GM19463 (cell line): ENCODE results near the gene PDGFD.
A peak's percentile ranks its signal among the peaks of the same experiment; 100 is the strongest.
"Not testable (repeated sequence)": the region's sequence is repeated elsewhere in the genome, so short reads cannot be mapped to it uniquely, and the experiment has no call there.

Experiments
- ATAC-seq: cut with Tn5 transposase; IDR thresholded peaks from one replicate; pipeline ENCODE4 v1.9.1; 2021; ENCODE audit warnings: mild to moderate bottlenecking, moderate library complexity; ENCODE audit not compliant: unreplicated experiment

Gene PDGFD

DNA sequence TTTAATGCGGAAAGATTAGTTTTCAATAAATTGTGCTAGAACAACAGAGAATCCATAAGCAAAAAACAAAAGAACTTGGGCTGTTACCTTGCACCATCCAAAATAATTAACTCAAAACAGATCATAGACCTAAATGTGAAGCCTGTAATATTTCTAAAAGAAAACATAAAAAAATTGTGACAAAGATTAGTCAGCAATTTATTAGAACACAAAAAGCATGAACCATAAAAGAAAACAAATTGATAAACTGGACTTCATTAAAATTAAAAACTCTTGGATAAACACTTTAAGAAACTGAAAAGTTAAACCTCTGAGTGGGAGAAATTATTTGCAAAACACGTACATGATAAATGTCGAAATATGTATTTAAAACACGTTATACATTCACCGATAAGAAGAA lies 106.0 kb downstream of the PDGFD start:
- no peak for ATAC-seq

DNA sequence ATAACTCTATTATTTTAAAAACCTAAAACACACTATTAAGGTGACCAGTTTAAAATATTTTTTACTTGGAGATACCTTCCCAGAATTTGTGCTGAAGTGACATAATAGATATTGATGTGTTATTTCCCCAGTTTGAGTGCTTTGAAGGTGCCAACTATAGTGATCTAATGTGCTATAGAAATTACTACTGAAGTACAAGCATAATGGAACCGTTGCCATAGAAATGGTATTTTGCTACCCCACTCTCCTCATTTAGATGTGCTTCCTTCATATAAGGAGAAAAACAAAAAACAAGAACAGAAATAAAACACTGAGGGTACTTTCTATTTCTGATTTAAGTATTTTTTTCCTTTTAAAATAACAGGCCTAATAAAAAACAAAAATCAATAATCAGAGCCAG lies 108.4 kb downstream of the PDGFD start:
- ATAC-seq = no peak

DNA sequence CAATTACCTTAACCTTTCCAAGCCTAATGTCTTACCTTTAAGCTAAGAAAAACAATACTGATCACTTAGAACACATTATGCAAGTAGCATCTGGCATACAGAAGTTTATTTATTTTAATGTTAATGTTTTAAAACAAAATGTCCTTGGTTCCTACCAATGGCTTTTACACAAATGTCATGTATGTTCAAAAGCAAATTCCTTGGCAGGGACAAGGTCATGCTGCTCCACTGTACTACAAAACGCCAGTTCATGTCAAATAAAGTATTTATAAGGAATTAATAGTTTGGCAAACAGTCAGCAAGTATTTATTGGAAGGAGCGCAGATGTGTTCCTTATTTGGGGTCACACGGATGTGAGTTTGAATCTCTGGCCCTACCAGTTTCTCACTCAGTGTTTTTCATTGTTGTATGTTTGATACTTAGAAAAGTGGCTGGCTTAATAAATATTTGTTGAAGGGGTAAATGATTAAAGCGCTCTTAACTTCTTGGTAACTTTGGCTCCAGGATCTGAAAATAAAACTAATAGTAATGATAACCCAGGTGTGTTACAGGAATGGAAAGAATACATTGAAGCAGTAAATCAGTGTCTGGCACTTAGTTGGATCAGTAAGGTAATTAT lies 108.9 kb downstream of the PDGFD start:
- ATAC-seq = no peak

DNA sequence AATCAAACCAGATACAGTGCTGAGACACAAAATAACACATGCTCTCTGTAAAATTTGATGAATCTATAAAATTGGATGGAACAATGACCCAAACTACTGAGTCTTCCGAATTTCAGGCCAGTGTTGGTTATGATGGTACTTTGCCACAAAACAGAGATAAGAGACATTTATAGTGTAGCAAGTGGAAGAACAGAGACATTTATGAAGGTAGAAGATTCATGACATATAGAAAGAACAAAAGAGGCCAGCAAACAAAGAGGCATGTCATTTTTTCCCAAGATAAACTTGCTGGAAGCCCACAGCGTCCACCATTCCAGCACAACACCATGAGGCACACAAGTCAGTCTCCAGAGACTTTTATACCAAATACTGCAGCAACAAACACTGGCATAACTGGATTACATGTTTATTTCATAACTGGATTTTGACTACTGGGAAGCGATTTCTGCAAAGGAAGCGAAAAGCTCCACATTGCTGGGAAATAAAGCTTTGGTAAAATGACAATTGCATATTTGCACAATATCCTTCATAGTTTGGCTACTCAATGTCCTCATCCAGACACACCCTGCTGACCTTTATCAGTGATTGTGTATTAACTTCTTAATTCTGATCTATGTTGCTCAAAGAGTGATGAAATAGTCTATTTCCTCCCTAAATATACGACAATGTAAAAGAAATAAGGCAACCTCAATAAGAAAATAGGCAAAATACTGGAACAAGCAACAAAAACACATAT lies 110.0 kb downstream of the PDGFD start:
- ATAC-seq = no peak

DNA sequence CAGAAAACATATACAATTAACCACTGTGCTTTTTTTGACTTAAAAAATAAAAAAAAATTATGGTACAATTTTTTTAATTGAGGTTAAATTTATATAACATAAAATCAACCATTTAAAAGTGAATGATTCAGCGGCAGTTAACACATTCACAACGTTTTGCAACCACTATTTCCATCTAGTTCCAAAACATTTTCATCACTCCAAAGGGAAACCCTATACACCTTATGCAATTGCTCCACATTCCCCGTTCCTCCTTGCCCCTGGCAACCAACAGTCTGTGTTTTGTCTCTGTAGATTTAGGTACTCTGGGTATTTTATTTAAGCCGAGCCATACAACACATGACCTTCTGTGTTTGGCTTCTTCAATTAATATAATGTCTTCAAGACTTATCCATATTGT lies 112.2 kb downstream of the PDGFD start:
- no peak for ATAC-seq

DNA sequence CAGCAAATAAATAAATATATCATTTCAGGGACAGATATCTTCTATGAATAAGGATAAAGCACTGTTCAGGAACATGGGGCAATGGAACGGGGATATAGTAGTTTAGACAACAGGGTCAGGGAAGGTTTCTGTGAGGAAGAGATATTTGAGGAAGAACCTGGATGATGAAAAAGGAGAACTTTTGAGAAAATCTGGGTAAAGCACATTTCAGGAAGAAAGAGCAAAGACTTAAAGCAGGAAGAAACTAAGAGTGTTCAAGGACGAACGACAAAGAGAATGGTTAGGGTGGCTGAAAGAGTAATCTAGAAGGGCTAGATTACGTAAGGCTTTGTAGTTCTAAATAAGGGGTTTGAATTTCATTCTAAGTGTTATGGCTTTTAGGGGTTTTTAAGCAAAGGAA lies 114.8 kb downstream of the PDGFD start:
- no peak for ATAC-seq

DNA sequence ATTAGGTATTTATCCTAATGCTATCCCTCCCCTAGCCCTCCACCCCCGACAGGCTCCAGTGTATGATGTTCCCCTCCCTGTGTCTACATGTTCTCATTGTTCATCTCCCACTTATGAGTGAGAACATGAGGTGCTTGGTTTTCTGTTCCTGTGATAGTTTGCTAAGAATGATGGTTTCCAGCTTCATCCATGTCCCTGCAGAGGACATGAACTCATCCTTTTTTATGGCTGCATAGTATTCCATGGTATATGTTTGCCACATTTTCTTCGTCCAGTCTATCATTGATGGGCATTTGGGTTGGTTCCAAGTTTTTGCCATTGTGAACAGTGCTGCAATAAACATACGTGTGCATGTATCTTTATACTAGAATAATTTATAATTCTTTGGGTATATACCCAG lies 117.1 kb downstream of the PDGFD start:
- ATAC-seq = not testable (repeated sequence)

DNA sequence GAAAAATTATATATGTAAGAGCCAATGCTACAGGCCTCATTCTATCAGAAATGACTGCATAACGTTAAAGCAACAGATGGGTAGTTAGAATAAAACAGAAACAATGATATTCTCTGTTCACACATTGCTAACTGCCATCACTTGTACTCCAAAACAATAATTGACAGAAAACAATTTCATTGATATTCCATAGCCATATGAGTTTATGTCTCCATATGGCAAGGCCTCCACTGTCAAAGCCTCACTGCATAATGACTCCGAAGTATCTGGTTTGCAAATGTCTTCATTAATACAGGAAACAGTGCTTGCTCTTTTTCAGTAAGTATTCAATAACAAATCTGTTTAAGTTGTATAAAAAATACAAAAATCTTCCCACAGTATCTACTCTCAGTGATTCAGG lies 117.6 kb downstream of the PDGFD start:
- ATAC-seq = no peak

DNA sequence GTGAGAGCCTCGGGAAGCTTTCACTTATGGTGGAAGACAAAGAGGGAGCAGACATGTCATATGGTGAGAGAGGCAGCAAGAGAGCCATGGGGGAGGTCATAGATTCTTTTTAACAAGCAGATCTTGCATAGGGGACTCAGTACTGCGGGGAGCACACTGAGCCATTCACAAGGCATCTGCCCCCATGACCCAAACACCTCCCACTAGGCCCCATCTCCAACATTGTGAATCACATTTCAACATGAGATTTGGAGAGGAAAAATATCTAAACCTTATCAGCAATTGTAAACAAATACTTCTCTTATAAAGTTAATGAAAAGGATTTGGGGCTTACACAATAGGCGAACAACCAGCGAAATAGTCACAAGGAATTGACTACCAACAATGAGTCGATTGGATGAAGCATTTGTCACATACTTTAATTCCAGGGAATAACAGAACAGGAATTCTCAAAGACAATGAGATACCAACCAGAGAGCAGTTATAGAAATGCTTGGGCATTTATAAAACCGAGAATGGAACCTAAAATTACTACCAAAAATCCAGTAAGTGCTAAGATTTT lies 120.2 kb downstream of the PDGFD start:
- ATAC-seq = no peak

DNA sequence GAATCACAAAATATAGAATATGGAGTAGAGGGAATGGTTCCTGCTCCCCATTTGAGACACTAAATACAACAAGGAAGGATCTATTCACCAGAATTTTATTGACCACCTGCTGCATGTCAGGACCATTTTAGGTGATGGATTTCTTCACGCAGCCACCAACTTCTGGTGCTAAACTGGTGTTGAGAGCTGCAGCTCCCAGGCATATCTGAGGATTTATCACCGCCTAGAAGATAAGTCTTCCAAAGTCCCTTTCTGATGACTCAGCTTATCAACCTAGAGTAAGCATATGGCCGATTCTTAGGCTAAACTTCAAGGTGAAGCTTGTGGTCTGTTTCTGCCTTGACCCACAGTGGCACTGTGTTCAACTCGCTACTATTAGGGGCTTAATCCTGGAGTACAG lies 120.8 kb downstream of the PDGFD start:
- ATAC-seq = no peak

DNA sequence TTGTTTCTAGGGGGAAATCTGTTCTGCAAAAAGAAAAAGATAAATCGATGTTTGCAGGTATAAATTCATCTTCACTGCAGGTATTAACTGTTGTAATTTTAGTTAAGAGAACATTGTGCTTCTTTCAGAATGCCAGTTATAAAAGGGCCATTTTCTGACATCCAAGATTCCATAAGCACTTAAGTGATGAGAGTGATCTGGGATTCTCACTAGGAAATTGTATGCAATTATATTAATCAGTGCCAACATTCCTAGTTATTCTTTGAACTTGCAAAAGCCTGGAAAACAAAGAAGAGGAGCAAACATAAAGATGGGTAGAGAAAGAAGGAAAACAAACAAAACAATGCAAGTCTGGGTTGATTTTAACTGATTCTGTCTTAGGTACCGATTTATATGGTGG lies 122.2 kb downstream of the PDGFD start:
- no peak for ATAC-seq

DNA sequence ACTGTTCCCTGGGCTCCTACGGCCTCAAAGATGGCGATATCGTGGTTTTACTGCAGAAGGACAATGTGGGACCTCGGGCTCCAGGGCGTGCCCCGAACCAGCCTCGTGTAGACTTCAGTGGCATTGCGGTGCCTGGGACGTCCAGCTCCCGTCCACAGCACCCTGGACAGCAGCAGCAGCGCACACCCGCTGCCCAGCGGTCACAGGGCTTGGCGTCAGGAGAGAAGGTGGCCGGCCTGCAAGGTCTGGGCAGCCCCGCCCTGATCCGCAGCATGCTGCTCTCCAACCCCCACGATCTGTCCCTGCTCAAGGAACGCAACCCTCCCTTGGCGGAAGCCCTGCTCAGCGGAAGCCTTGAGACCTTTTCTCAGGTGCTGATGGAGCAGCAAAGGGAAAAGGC lies 127.0 kb downstream of the PDGFD start:
- ATAC-seq = no peak

DNA sequence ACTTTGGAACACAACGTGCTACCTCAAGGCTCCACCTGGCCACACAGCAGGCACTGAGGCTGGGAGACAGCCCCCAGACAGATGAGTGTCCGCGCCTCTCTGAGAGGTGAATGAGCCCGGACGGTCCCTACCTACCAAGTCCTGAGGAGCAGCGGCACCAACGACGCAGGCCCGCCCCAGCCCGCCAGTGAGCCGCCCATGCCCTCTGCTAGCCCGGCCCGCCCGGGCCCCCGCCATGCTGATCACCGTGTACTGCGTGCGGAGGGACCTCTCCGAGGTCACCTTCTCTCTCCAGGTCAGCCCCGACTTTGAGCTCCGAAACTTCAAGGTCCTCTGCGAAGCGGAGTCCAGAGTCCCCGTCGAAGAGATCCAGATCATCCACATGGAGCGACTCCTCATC lies 127.4 kb downstream of the PDGFD start, which contains the start of gene DDI1:
DDI1 (plus strand) TSS at position 53 of the 400 bp plus-strand sequence; CDS start at position 236, 183 bp downstream.
- no peak for ATAC-seq

DNA sequence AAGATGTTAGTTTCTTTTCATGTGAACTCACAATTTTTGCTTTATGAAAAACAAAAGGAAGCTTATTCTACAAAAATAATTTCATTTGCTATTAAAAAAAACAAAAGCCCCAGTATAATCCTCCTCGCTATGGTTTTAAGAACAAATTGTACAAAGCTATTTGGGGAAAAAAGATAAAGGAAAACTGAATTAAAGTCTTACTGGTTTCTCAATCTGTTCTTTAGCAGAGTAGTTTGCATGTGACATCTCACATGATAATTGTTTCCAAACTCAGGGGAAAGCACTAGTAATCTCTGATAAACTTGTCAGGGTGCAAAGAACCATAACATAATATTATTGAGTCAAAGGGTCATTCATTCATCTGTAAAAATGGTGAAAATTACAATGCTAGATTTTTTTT lies 130.4 kb downstream of the PDGFD start:
- no peak for ATAC-seq

DNA sequence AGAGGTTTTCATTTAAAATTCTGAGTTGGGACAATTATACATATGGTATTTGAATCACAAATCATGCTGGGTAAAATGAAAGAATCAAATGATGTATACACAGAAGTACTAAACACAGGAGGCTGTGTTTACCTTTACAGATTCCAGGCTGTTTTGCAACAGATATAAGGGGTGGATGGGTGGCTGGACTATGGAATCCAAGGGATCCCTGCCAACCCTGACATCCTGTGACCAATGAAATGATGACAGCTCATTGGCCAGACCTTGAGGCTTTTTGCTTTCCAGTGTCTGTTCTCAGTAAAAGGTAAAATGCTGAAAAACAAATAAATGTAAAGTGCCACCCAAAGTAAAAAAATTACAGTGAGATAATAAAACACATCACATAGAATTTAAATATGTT lies 130.8 kb downstream of the PDGFD start:
- ATAC-seq = no peak

DNA sequence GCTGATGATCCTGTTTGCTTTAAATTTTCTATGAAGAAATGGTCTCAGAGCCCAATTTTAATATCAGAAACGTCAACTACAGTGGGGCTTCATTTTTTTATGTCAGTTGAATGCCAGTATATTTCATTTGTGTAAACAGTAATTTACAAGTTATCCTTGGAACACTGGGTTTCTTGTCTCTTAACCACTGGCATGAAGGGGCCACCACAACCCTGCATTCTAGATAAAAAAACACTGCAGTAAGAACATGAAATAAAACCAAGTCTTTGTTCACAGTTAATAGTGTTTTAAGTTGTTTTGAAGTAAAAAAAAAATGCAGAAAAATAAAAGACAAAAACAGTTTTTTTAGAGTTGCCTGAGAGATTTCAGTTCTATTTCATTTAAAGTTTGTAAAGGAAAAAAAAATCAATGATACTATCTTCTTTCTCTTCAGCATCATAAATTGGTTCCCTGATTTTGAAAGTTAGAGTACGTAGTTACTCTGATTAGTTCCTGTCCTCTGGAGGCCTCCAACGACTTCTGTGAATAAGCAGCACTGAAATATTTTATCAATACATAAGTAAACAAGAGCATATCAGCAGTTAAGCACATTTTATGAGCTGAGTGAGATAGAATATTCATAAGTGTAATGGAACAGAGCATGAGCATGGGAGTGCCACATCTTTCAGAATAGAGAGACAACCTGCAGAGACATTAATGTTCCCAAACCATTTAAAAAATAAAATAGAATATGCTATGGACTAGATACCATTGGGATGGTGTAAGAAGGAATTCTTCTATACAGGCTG lies 135.3 kb downstream of the PDGFD start:
- ATAC-seq = no peak

DNA sequence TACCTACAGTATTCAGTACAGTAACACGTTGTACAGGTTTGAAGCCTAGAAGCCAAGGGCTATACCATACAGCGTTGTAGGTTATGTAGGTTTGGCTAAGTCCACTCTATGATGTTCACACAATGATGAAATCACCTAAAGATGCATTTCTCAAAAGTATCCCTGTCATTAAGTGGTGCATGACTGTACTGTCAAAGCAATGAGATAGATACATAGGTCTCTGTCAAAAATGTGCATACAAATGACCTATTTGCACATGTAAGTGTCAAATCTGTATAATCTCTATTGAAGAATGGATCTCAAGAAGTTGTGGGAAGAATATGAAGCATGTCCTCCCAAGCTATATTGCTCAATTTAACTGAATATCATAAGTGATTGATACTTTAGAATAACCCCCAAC lies 139.4 kb downstream of the PDGFD start:
- ATAC-seq = no peak

DNA sequence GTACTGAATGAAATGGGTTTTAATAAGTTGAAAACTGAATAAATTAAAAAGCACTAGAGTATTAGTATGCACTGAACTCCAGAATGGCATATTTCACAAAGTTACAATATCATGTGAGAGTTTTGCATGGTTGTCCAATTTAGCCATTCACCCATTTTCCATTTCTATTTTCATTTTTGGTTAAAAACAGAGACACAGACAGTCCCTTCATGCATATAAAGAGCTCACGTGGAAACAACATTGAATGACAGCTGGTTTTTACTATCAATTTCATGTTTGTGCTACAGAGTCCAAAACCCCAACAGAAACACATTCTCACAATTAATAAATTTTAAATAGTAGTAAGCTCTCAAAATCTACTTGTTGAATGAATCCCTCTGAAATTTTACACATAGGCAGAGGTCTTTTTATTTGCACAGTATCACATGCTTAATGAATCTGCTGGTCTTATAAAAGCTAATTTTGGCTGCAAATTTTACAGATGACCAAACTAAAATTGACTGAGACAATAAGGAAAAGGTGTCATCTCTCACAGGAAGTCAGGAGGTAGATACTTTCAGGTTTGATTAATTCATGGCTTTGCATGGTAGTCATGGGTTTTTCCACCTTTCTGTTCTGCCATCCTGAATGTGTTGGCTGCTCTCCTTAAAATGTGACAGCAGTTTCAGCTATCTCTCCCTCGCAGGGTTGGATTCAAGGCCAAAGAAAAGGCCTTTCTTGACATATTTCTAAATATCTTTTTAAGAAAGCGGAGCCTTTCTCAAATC lies 148.1 kb downstream of the PDGFD start:
- peak; percentile 90 for ATAC-seq

DNA sequence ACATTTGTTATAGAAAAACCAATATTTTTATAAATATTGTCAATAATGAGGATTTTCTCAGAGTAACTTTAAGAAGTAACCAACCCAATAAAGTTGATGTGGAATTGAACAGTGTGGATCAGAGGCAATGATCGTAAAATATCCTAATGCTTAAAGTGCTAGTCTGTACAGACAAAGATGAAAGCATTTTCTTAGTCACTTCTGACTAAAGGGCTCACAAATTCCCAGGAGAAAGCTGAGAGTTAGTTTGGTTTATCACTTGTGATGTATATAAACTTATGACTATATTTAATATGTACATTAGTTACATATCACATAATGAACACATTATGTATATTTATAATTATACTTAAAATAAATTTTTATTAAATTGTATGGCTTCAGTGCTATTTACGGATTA lies 152.9 kb downstream of the PDGFD start:
- no peak for ATAC-seq

DNA sequence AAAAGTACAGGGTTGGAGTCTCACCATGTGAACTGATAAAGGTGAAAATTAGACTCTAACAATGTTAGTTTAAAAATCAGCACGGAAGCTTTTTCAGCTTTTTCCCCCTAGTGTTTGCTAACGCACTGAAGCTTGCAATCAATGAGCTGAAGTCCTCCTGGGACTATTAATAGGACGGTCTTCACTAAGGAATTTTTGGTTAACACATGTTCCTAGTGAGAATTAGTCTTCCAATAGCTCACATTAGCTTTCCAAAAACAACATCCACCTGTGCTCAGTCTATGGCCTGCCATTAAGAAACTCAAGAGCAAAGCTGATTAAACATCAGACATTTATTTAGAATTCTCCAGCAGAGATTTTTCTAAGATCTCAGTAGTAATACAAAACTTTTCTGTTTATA lies 154.2 kb downstream of the PDGFD start:
- no peak for ATAC-seq
